PC-9 (cell line): ENCODE measurements around the gene GAL3ST2. TPM values are rescaled to one million over a fixed set of nuclear protein-coding genes. Genes with fewer than 3 reads are reported as not detected.

Source experiments
- BruUV-seq: library from RNA; stranded (reverse); fragments of 400-500 nt; replicated peaks from 2 replicates; lab custom pipeline; 2021; lab: Mats Ljungman, UMichigan
- CTCF ChIA-PET: fragments of 300-600 bp; sonication (Branson Sonifier 250); formaldehyde crosslinking; loops from one replicate; lab custom pipeline; 2022; ENCODE audit warnings: antibody characterized with exemption; lab: Charles Lee
- POLR2A ChIA-PET: fragments of 300-600 bp; sonication (Branson Sonifier 250); formaldehyde crosslinking; loops from one replicate; lab custom pipeline; 2022; ENCODE audit warnings: antibody characterized with exemption; ENCODE audit not compliant: unreplicated experiment; lab: Charles Lee
- DNase-seq, 2 experiments: peaks; one replicate each; pipeline versions ENCODE4 v3.0.0 to v3.0.0-alpha.2; 2015 to 2022; ENCODE audit warnings: mixed read lengths in 1 of 2
- H2AFZ ChIP-seq: fragments of 200-600 bp; sonication (generic); 2 replicates; pipeline ENCODE4 v1.8.1; 2017; ENCODE audit warnings: antibody characterized with exemption
- H3F3A ChIP-seq: fragments of 200-600 bp; sonication (generic); 2 replicates; pipeline ENCODE4 v1.8.1; 2017; ENCODE audit warnings: antibody characterized with exemption, mild to moderate bottlenecking, low read depth; ENCODE audit not compliant: insufficient read depth
- H3K27ac ChIP-seq: fragments of 200-600 bp; sonication (generic); 2 replicates; pipeline ENCODE4 v1.6.1; 2016; ENCODE audit warnings: mixed run types
- H3K27me3 ChIP-seq: fragments of 200-600 bp; sonication (generic); 2 replicates; pipeline ENCODE4 v1.6.1; 2016; ENCODE audit warnings: low read depth, mixed run types; ENCODE audit not compliant: insufficient read depth
- H3K36me3 ChIP-seq: fragments of 200-600 bp; sonication (generic); 2 replicates; pipeline ENCODE4 v1.6.1; 2016; ENCODE audit warnings: low read depth, mixed run types
- H3K4me1 ChIP-seq: fragments of 200-600 bp; sonication (generic); replicated peaks from 2 replicates; pipeline ENCODE4 v1.6.1; 2016; ENCODE audit warnings: mixed run types; ENCODE audit not compliant: insufficient read depth
- H3K4me2 ChIP-seq: fragments of 200-600 bp; sonication (generic); 2 replicates; pipeline ENCODE4 v1.6.1; 2017; ENCODE audit warnings: mixed run types
- H3K4me3 ChIP-seq: fragments of 200-600 bp; sonication (generic); 2 replicates; pipeline ENCODE4 v1.6.1; 2016; ENCODE audit warnings: mixed run types
- H3K79me2 ChIP-seq: fragments of 200-600 bp; sonication (generic); 2 replicates; pipeline ENCODE4 v1.6.1; 2017; ENCODE audit warnings: low read depth, mixed run types
- H3K9me2 ChIP-seq: fragments of 200-600 bp; sonication (generic); 2 replicates; pipeline ENCODE4 v1.8.1; 2017; ENCODE audit warnings: mild to moderate bottlenecking; ENCODE audit not compliant: insufficient read depth
- H3K9me3 ChIP-seq: fragments of 200-600 bp; sonication (generic); 2 replicates; pipeline ENCODE4 v1.8.1; 2016; ENCODE audit warnings: low read depth; ENCODE audit not compliant: insufficient read depth
- H4K20me1 ChIP-seq: fragments of 200-600 bp; sonication (generic); 2 replicates; pipeline ENCODE4 v1.8.1; 2017; ENCODE audit not compliant: insufficient read depth
- CTCF ChIP-seq: fragments of 200-600 bp; sonication (generic); conservative IDR thresholded peaks from 2 replicates; pipeline ENCODE4 v1.6.1; 2017; ENCODE audit warnings: mixed run types, antibody characterized with exemption, mild to moderate bottlenecking, moderate library complexity
- EZH2 ChIP-seq: fragments of 200-600 bp; sonication (generic); IDR thresholded peaks from 2 replicates; pipeline ENCODE4 v1.8.0; 2017; ENCODE audit warnings: antibody characterized with exemption, low read depth
- intact Hi-C: fragments of 100-400 bp; cut with micrococcal nuclease; formaldehyde crosslinking; loops from one replicate; pipeline ENCODE4 v1.10.0; 2022; ENCODE audit not compliant: unreplicated experiment
- total RNA-seq: library from RNA; stranded (reverse); gene quantifications from 2 replicates; pipeline ENCODE4 v1.2.3, GENCODE V29; 2021

Gene GAL3ST2
- total RNA-seq, 1 experiment from 2014 or later: 3.9 TPM

- Histone ChIP-seq H2AFZ (no peak overlapping the region), H3K4me1 (no peaks in the 10 kb centered on the region), H3K36me3 (no peaks in the 10 kb centered on the region), H3K9me3 (no peaks in the 10 kb centered on the region), H3K27ac (no peak overlapping the region), H3K4me3 (no peak overlapping the region), H3K9me2 (no peaks in the 10 kb centered on the region), H3K79me2 (no peaks in the 10 kb centered on the region), H3F3A (no peaks in the 10 kb centered on the region; the same call in 1 of the 2 replicates), H4K20me1 (no peaks in the 10 kb centered on the region), H3K27me3 (peaks cover 51% of the 10 kb centered on the region), H3K4me2 (no peak overlapping the region)
- intact Hi-C loops: loop anchor here (2.0 kb wide), 1 partner anchor 69 kb away; no protein-coding TSS in a partner anchor
- CTCF ChIA-PET: no interaction called here
- DNase-seq: no peak
- TF ChIP-seq EZH2 (no peak), CTCF (no peak)
- BruUV-seq: no TSS peak
- POLR2A ChIA-PET: interaction anchor here (0.6 to 0.7 kb wide), 2 partner anchors 63 to 653 kb away, joined by 11 to 19 read pairs; no protein-coding TSS in a partner anchor
These were observed 66.9 kb downstream of the GAL3ST2 start for GRCh38 chr2:241843321-241844065.

- Histone ChIP-seq H3K9me2 (no peaks in the 10 kb centered on the region), H3K4me2 (peak overlapping the region; percentile 36; the same call in 1 of the 2 replicates), H3K36me3 (no peaks in the 10 kb centered on the region), H3K79me2 (no peaks in the 10 kb centered on the region), H3F3A (no peaks in the 10 kb centered on the region; the same call in 1 of the 2 replicates), H3K27ac (no peak overlapping the region), H3K27me3 (peaks cover 49% of the 10 kb centered on the region), H3K9me3 (no peaks in the 10 kb centered on the region), H3K4me1 (no peaks in the 10 kb centered on the region), H3K4me3 (no peak overlapping the region), H4K20me1 (no peaks in the 10 kb centered on the region), H2AFZ (no peak overlapping the region)
- TF ChIP-seq EZH2: peak; percentile 96
- no peak for TF ChIP-seq CTCF
- DNase-seq: peak in 1 of 2 experiments; percentile 84
- ChIA-PET CTCF (no interaction called here), POLR2A (interaction anchor here (0.6 to 0.7 kb wide), 2 partner anchors 63 to 653 kb away, joined by 11 to 19 read pairs; no protein-coding TSS in a partner anchor)
- BruUV-seq: no TSS peak
- intact Hi-C loops: loop anchor here (2.0 kb wide), 1 partner anchor 69 kb away; no protein-coding TSS in a partner anchor
These were observed 67.6 kb downstream of the GAL3ST2 start for GRCh38 chr2:241844066-241844728.

GRCh38 chr2:241844831-241845578 is 68.4 kb downstream of the GAL3ST2 start:
- no peaks in the 10 kb centered on the region; the same call in 1 of the 2 replicates for H3F3A ChIP-seq
- H3K36me3 ChIP-seq: no peaks in the 10 kb centered on the region
- no peaks in the 10 kb centered on the region for H3K9me2 ChIP-seq
- TF ChIP-seq EZH2: no peak
- no peak for TF ChIP-seq CTCF
- H3K4me2 ChIP-seq: no peak overlapping the region
- H2AFZ ChIP-seq: no peak overlapping the region
- CTCF ChIA-PET: no interaction called here
- H4K20me1 ChIP-seq: no peaks in the 10 kb centered on the region
- no peaks in the 10 kb centered on the region for H3K9me3 ChIP-seq
- DNase-seq: no peak
- H3K79me2 ChIP-seq: no peaks in the 10 kb centered on the region
- no peak overlapping the region for H3K27ac ChIP-seq
- no TSS peak for BruUV-seq
- POLR2A ChIA-PET: no interaction called here
- no peak overlapping the region for H3K4me3 ChIP-seq
- H3K4me1 ChIP-seq: no peaks in the 10 kb centered on the region
- intact Hi-C loops: loop anchor here (2.0 kb wide), 1 partner anchor 70 kb away; no protein-coding TSS in a partner anchor
- H3K27me3 ChIP-seq: peaks cover 46% of the 10 kb centered on the region
